ENCODE measurements around the gene FAM98C.

- TF ChIP-seq, protein P1, sequence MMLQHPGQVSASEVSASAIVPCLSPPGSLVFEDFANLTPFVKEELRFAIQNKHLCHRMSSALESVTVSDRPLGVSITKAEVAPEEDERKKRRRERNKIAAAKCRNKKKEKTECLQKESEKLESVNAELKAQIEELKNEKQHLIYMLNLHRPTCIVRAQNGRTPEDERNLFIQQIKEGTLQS (CRISPR knock-in tag; conservative IDR thresholded peaks at IDR 0.05), result no peak
- no peak for TF ChIP-seq RELA (CRISPR knock-in tag; IDR thresholded peaks at IDR 0.05; ENCODE audit: borderline replicate concordance)
- TF ChIP-seq, protein P2, sequence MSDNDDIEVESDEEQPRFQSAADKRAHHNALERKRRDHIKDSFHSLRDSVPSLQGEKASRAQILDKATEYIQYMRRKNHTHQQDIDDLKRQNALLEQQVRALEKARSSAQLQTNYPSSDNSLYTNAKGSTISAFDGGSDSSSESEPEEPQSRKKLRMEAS (CRISPR knock-in tag; IDR thresholded peaks at IDR 0.05), result no peak
- TF ChIP-seq, protein P3, sequence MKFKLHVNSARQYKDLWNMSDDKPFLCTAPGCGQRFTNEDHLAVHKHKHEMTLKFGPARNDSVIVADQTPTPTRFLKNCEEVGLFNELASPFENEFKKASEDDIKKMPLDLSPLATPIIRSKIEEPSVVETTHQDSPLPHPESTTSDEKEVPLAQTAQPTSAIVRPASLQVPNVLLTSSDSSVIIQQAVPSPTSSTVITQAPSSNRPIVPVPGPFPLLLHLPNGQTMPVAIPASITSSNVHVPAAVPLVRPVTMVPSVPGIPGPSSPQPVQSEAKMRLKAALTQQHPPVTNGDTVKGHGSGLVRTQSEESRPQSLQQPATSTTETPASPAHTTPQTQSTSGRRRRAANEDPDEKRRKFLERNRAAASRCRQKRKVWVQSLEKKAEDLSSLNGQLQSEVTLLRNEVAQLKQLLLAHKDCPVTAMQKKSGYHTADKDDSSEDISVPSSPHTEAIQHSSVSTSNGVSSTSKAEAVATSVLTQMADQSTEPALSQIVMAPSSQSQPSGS (CRISPR knock-in tag; IDR thresholded peaks at IDR 0.05; ENCODE audit: borderline replicate concordance, low read depth), result no peak
- TF ChIP-seq, protein P4, sequence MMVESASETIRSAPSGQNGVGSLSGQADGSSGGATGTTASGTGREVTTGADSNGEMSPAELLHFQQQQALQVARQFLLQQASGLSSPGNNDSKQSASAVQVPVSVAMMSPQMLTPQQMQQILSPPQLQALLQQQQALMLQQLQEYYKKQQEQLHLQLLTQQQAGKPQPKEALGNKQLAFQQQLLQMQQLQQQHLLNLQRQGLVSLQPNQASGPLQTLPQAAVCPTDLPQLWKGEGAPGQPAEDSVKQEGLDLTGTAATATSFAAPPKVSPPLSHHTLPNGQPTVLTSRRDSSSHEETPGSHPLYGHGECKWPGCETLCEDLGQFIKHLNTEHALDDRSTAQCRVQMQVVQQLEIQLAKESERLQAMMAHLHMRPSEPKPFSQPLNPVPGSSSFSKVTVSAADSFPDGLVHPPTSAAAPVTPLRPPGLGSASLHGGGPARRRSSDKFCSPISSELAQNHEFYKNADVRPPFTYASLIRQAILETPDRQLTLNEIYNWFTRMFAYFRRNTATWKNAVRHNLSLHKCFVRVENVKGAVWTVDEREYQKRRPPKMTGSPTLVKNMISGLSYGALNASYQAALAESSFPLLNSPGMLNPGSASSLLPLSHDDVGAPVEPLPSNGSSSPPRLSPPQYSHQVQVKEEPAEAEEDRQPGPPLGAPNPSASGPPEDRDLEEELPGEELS (CRISPR knock-in tag; IDR thresholded peaks at IDR 0.05), result no peak
These were observed 31.8 kb upstream of the FAM98C start for GRCh38 chr19:38371081-38371480.

Measured in WTC11 (cell line).